HepG2 (cell line): ENCODE data around the gene REC114.

Source experiments
- KAT8 ChIP-seq: IDR thresholded peaks from 2 replicates; pipeline ENCODE4 v1.6.1; 2016; ENCODE audit warnings: missing genetic modification reagents, missing compliant biosample characterization
- PATZ1 ChIP-seq: sonication (generic); formaldehyde crosslinking; IDR thresholded peaks from 2 replicates; pipeline ENCODE4 v1.4.0; 2020; ENCODE audit warnings: missing genetic modification reagents
- RAD21 ChIP-seq: fragments of 450-650 bp; formaldehyde crosslinking; IDR thresholded peaks from 2 replicates; pipeline ENCODE4 v1.5.0; 2020; ENCODE audit warnings: mild to moderate bottlenecking
- REST ChIP-seq, 2 experiments: IDR thresholded peaks; 2 replicates each; pipeline ENCODE4 v1.6.1; 2011 to 2012; ENCODE audit warnings: low read length in 2 of 2, borderline replicate concordance in 1 of 2, low read depth in 1 of 2, mild to moderate bottlenecking in 1 of 2, moderate library complexity in 1 of 2
- SP1 ChIP-seq, 2 experiments: fragments of 450-650 bp in 1 of 2; sonication (generic) in 1 of 2; formaldehyde crosslinking in 1 of 2; IDR thresholded peaks; 2 replicates each; pipeline versions ENCODE4 v1.4.0 to v1.6.1; 2016 to 2020; ENCODE audit warnings: missing genetic modification reagents in 1 of 2
- SP4 ChIP-seq: sonication (generic); formaldehyde crosslinking; IDR thresholded peaks from 2 replicates; pipeline ENCODE4 v1.8.1; 2023; ENCODE audit warnings: mild to moderate bottlenecking, missing genetic modification reagents
- TAF1 ChIP-seq: sonication (generic); formaldehyde crosslinking; IDR thresholded peaks from 2 replicates; pipeline ENCODE4 v1.4.0; 2020; ENCODE audit warnings: missing genetic modification reagents
- USF2 ChIP-seq, 2 experiments: sonication (generic) in 1 of 2; formaldehyde crosslinking in 1 of 2; IDR thresholded peaks; 2 replicates each; pipeline versions ENCODE4 v1.5.1 to v1.6.1; 2011 to 2020; ENCODE audit warnings: borderline replicate concordance in 1 of 2, low read depth in 1 of 2, low read length in 1 of 2, mild to moderate bottlenecking in 1 of 2, missing genetic modification reagents in 1 of 2, moderate library complexity in 1 of 2
- ZNF12 ChIP-seq: sonication (generic); formaldehyde crosslinking; IDR thresholded peaks from 2 replicates; pipeline ENCODE4 v1.5.0; 2020; ENCODE audit warnings: missing genetic modification reagents
- TF ChIP-seq, protein P1 (sequence below): sonication (generic); formaldehyde crosslinking; IDR thresholded peaks from 2 replicates; pipeline ENCODE4 v1.4.0; 2020; ENCODE audit warnings: missing genetic modification reagents
- TF ChIP-seq, protein P2 (sequence below): sonication (generic); formaldehyde crosslinking; IDR thresholded peaks from 2 replicates; pipeline ENCODE4 v1.5.0; 2020; ENCODE audit warnings: mild to moderate bottlenecking, missing genetic modification reagents, moderate library complexity

- TF ChIP-seq ZNF12 (CRISPR knock-in tag) (no peak), PATZ1 (no peak), USF2 (IDR thresholded peaks at IDR 0.05; ENCODE audit: low read depth, low read length) (no peak), USF2 (CRISPR knock-in tag; IDR thresholded peaks at IDR 0.05; ENCODE audit: borderline replicate concordance) (no peak), REST (IDR thresholded peaks at IDR 0.05; ENCODE audit: borderline replicate concordance in 1 of 2, low read depth in 1 of 2, low read length in 2 of 2) (no peak), KAT8 (no peak), RAD21 (CRISPR knock-in tag) (no peak), SP1 (IDR thresholded peaks at IDR 0.05) (no peak), SP1 (CRISPR knock-in tag; IDR thresholded peaks at IDR 0.05) (no peak), TAF1 (no peak), SP4 (CRISPR knock-in tag) (no peak)
- TF ChIP-seq, protein P1, sequence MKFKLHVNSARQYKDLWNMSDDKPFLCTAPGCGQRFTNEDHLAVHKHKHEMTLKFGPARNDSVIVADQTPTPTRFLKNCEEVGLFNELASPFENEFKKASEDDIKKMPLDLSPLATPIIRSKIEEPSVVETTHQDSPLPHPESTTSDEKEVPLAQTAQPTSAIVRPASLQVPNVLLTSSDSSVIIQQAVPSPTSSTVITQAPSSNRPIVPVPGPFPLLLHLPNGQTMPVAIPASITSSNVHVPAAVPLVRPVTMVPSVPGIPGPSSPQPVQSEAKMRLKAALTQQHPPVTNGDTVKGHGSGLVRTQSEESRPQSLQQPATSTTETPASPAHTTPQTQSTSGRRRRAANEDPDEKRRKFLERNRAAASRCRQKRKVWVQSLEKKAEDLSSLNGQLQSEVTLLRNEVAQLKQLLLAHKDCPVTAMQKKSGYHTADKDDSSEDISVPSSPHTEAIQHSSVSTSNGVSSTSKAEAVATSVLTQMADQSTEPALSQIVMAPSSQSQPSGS (CRISPR knock-in tag) = no peak
- TF ChIP-seq, protein P2, sequence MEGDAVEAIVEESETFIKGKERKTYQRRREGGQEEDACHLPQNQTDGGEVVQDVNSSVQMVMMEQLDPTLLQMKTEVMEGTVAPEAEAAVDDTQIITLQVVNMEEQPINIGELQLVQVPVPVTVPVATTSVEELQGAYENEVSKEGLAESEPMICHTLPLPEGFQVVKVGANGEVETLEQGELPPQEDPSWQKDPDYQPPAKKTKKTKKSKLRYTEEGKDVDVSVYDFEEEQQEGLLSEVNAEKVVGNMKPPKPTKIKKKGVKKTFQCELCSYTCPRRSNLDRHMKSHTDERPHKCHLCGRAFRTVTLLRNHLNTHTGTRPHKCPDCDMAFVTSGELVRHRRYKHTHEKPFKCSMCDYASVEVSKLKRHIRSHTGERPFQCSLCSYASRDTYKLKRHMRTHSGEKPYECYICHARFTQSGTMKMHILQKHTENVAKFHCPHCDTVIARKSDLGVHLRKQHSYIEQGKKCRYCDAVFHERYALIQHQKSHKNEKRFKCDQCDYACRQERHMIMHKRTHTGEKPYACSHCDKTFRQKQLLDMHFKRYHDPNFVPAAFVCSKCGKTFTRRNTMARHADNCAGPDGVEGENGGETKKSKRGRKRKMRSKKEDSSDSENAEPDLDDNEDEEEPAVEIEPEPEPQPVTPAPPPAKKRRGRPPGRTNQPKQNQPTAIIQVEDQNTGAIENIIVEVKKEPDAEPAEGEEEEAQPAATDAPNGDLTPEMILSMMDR (CRISPR knock-in tag) = no peak
Observed at GRCh38 chr15:73597036-73597638, 154.2 kb downstream of the REC114 start.
